ENCODE results near the gene C10orf62. TPM values are rescaled to one million over a fixed set of nuclear protein-coding genes. Genes with fewer than 3 reads are reported as not detected.

C10orf62 gene
- total and polyA plus RNA-seq, 9 of the 15 experiments (the other 6 are each of a cell fraction or from before 2014, with no cell fraction given) = not detected

- TF ChIP-seq MNT (conservative IDR thresholded peaks at IDR 0.05) (peak; percentile 27 to 64; a peak in 2 of 4 replicates), CBX3 (IDR thresholded peaks at IDR 0.05; ENCODE audit: borderline replicate concordance in 1 of 2, low read length in 2 of 2) (no peak), HDAC3 (IDR thresholded peaks at IDR 0.05; ENCODE audit: borderline replicate concordance, partially characterized antibody) (no peak), ZNF384 (IDR thresholded peaks at IDR 0.05; ENCODE audit: low read depth, low read length) (no peak), ZMIZ1 (IDR thresholded peaks at IDR 0.05; ENCODE audit: low read depth in 2 of 2, low read length in 2 of 2) (no peak), RFX1 (IDR thresholded peaks at IDR 0.05) (peak; percentile 99), ZNF23 (CRISPR knock-in tag; IDR thresholded peaks at IDR 0.05) (no peak), ETV5 (CRISPR knock-in tag; IDR thresholded peaks at IDR 0.05; ENCODE audit: low read depth) (no peak), C11orf30 (IDR thresholded peaks at IDR 0.05; ENCODE audit: low read depth) (peak; percentile 66), HDAC8 (tag; IDR thresholded peaks at IDR 0.05) (no peak), ZBTB11 (CRISPR knock-in tag; IDR thresholded peaks at IDR 0.05) (no peak), FOXA1 (IDR thresholded peaks at IDR 0.05; ENCODE audit: borderline replicate concordance) (no peak), HDAC6 (IDR thresholded peaks at IDR 0.05; ENCODE audit: low read depth, low read length) (no peak), ID3 (CRISPR knock-in tag; IDR thresholded peaks at IDR 0.05) (no peak), ID3 (tag; IDR thresholded peaks at IDR 0.05) (no peak), ZFX (CRISPR knock-in tag; IDR thresholded peaks at IDR 0.05) (peak; percentile 61)
These were observed 43.7 kb downstream of the C10orf62 start, which contains the start of gene MORN4 (continued) for GRCh38 chr10:97632949-97633884.

All from K562 (cell line).